Thoracic aorta (tissue), 2 donors: Measurements from ENCODE around the gene ZNF652. TPM values are rescaled to one million over a fixed set of nuclear protein-coding genes. Genes with fewer than 3 reads are reported as not detected.
"Not testable (repeated sequence)": the region's sequence is repeated elsewhere in the genome, so short reads cannot be mapped to it uniquely, and the experiment has no call there.

Experiments used
- ATAC-seq: fragments of 150-250 bp; one replicate; pipeline ENCODE4 v1.8.0; 2017; ENCODE audit warnings: low read depth; ENCODE audit not compliant: insufficient number of reproducible peaks, low FRiP score
- DNase-seq: peaks from one replicate; pipeline ENCODE4 v3.0.0-alpha.2; 2020; ENCODE audit warnings: low spot score
- H3K27ac ChIP-seq, 2 donors: fragments of 200-600 bp; sonication (generic); 1 replicate in 1 of 2; 2 replicates in 1 of 2; pipeline ENCODE4 v1.5.1; 2016; ENCODE audit warnings: mild to moderate bottlenecking in 2 of 2, moderate library complexity in 2 of 2
- H3K27me3 ChIP-seq: fragments of 200-600 bp; sonication (generic); replicated peaks from 2 replicates; pipeline ENCODE4 v1.6.0; 2016; ENCODE audit warnings: mild to moderate bottlenecking; ENCODE audit not compliant: insufficient read depth
- H3K36me3 ChIP-seq: fragments of 200-600 bp; sonication (generic); one replicate; pipeline ENCODE4 v1.5.1; 2016
- H3K4me1 ChIP-seq, 2 donors: fragments of 200-600 bp; sonication (generic); 1 replicate in 1 of 2; 2 replicates in 1 of 2; pipeline versions ENCODE4 v1.5.1 to v1.6.0; 2016; ENCODE audit warnings: low read depth in 2 of 2, mild to moderate bottlenecking in 1 of 2; ENCODE audit not compliant: control insufficient read depth in 1 of 2
- H3K4me3 ChIP-seq: fragments of 200-600 bp; sonication (generic); 2 replicates; pipeline ENCODE4 v1.5.1; 2016; ENCODE audit warnings: mild to moderate bottlenecking
- H3K9me3 ChIP-seq: fragments of 200-600 bp; sonication (generic); 2 replicates; pipeline ENCODE4 v1.5.1; 2016
- CTCF ChIP-seq: fragments of 200-600 bp; sonication (generic); IDR thresholded peaks from one replicate; pipeline ENCODE4 v1.5.1; 2019; ENCODE audit warnings: antibody characterized with exemption
- total RNA-seq, 2 donors: library from RNA; depleted of rRNA; stranded (reverse); fragments of >200 nt; gene quantifications; one replicate each; pipeline versions ENCODE4 v1.1.0 to v1.2.3, GENCODE V29; 2016

ZNF652 gene
- total RNA-seq, 2 donors from 2014 or later, result 36.1 to 40.0 TPM

- no peak for TF ChIP-seq CTCF
- H3K27me3 ChIP-seq, result no peaks in the 10 kb centered on the region
- no peaks in the 10 kb centered on the region for H3K9me3 ChIP-seq
- no peaks in the 10 kb centered on the region for H3K4me1 ChIP-seq
- H3K36me3 ChIP-seq, result no peaks in the 10 kb centered on the region
- DNase-seq, result no peak
- H3K4me3 ChIP-seq, result no peak overlapping the region
- no peak overlapping the region for H3K27ac ChIP-seq
- ATAC-seq, result no peak
Measured at GRCh38 chr17:49266233-49266632, 95.8 kb downstream of the ZNF652 start.

DNA sequence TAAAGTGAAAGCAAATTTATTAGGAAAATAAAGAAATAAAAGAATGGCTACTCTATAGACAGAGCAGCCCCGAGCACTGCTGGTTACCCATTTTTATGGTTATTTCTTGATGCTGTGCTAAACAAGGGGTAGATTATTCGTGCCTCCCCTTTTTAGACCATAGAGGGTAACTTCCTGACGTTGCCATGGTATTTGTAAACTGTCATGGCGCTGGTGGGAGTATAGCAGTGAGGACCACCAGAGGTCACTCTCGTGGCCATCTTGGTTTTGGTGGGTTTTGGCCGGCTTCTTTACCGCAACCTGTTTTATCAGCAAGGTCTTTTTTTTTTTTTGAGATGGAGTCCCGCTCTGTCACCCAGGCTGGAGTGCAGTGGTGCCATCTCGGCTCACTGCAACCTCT is 100.5 kb downstream of the ZNF652 start:
- not testable (repeated sequence) for DNase-seq, H3K4me1 ChIP-seq, ATAC-seq, H3K4me3 ChIP-seq, H3K27ac ChIP-seq, H3K36me3 ChIP-seq, H3K9me3 ChIP-seq, H3K27me3 ChIP-seq

DNA sequence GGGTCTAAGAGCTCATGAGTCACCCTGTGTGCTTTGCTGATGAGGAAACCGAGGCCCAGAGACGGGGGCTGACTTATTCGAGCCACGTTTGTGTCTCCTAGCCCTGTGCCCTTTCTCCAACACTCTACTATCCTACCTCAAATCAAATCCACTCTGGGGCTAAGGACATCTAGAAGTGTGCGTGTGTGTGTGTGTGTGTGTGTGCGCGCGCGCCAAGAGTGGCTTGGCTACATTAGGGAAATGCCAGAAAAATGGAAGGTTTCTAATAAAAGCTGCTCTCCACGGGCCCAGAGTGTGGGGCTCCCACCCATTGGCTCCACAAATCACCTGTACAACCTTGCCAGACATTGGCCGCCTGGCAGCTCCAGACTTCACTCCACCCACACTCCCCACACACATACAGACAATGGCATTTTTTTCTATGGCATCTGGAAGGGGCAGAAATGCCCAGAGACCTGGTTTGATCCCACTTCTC is 101.2 kb downstream of the ZNF652 start:
- peaks cover 0 to 8% of the 10 kb centered on the region in 2 donors for H3K4me1 ChIP-seq
- H3K36me3 ChIP-seq, result no peaks in the 10 kb centered on the region
- ATAC-seq, result peak; percentile 92
- TF ChIP-seq CTCF, result no peak
- peak overlapping the region; percentile 75 for H3K4me3 ChIP-seq
- no peaks in the 10 kb centered on the region for H3K27me3 ChIP-seq
- peak; percentile 28 for DNase-seq
- H3K27ac ChIP-seq, result peak overlapping the region; percentile 64 to 65
- no peaks in the 10 kb centered on the region for H3K9me3 ChIP-seq

- H3K27ac ChIP-seq, result peak overlapping the region; percentile 64 to 65
- DNase-seq, result peak; percentile 37
Measured at GRCh38 chr17:49260011-49260816, 101.8 kb downstream of the ZNF652 start.

DNA sequence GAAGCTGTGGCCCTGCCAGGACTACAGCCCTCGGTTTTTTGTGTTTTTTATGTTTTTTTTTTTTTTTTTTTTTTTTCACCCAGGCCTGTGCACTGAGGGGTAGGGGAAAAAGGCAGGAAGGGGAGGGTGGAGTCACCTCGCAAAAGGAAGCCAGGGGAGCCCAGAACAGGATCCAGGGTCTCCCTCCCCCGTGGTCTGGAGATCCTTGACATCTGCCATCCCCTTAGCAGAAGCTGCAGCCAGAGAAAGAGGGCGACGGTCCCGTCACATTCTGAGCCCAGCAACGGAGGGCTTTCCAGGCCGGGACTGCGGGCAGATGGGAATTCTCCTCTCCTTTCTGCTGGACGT is 102.4 kb downstream of the ZNF652 start:
- H3K4me3 ChIP-seq, result peak overlapping the region; percentile 75
- no peaks in the 10 kb centered on the region for H3K36me3 ChIP-seq
- ATAC-seq (no peak), DNase-seq (no peak)
- H3K27ac ChIP-seq, result peak overlapping the region; percentile 64 to 65
- H3K4me1 ChIP-seq, result peaks cover 0 to 8% of the 10 kb centered on the region in 2 donors
- H3K27me3 ChIP-seq, result no peaks in the 10 kb centered on the region
- TF ChIP-seq CTCF, result no peak
- H3K9me3 ChIP-seq, result no peaks in the 10 kb centered on the region

More at GRCh38 chr17:49260011-49260816, 101.8 kb downstream of the ZNF652 start:
- Histone ChIP-seq H3K9me3 (no peaks in the 10 kb centered on the region), H3K4me1 (peaks cover 0 to 8% of the 10 kb centered on the region in 2 donors), H3K4me3 (peak overlapping the region; percentile 75), H3K36me3 (no peaks in the 10 kb centered on the region), H3K27me3 (no peaks in the 10 kb centered on the region)
- TF ChIP-seq CTCF, result no peak
- peak; percentile 29 for ATAC-seq
